Nephron progenitor cell (in vitro differentiated cells): ENCODE measurements around the gene PCDHGB6.

Experiments used
- DNase-seq: peaks from one replicate; pipeline ENCODE4 v3.0.0; 2021
- H3K27ac Mint-ChIP-seq: 2 replicates; pipeline ENCODE4 v1.8.0; 2021; ENCODE audit warnings: mild to moderate bottlenecking, moderate library complexity, mixed read lengths
- H3K27me3 Mint-ChIP-seq: 2 replicates; pipeline ENCODE4 v1.8.0; 2021; ENCODE audit warnings: mild to moderate bottlenecking, low read depth, mixed read lengths; ENCODE audit not compliant: poor library complexity
- H3K36me3 Mint-ChIP-seq: 2 replicates; pipeline ENCODE4 v1.8.0; 2021; ENCODE audit warnings: low read depth, mixed read lengths
- H3K4me1 Mint-ChIP-seq: 2 replicates; pipeline ENCODE4 v1.8.0; 2021; ENCODE audit warnings: mixed read lengths
- H3K4me3 Mint-ChIP-seq: 2 replicates; pipeline ENCODE4 v1.8.0; 2021; ENCODE audit warnings: mild to moderate bottlenecking, moderate library complexity, mixed read lengths
- H3K9me3 Mint-ChIP-seq: 2 replicates; pipeline ENCODE4 v1.8.0; 2021; ENCODE audit warnings: mild to moderate bottlenecking, moderate library complexity, mixed read lengths
- CTCF ChIP-seq: fragments of 200-600 bp; sonication (generic); IDR thresholded peaks from 2 replicates; pipeline ENCODE4 v1.5.0; 2021; ENCODE audit warnings: antibody characterized with exemption

Gene PCDHGB6

DNA sequence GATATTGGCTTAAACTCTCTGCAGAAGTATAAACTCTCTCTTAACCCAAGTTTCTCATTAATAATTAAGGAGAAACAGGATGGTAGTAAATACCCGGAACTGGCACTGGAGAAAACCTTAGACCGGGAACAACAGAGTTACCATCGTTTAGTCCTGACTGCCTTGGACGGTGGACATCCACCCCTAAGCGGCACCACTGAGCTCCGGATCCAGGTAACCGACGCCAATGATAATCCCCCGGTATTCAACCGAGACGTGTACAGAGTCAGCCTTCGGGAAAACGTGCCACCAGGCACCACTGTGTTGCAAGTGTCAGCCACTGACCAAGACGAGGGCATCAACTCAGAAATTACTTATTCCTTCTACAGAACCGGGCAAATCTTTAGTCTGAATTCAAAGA, 9.2 kb upstream of the PCDHGB6 start:
- no peak for TF ChIP-seq CTCF
- H3K4me1 Mint-ChIP-seq, result no peaks in the 10 kb centered on the region
- no peak for DNase-seq
- H3K36me3 Mint-ChIP-seq, result peaks cover 66% of the 10 kb centered on the region
- H3K4me3 Mint-ChIP-seq, result no peak overlapping the region
- H3K9me3 Mint-ChIP-seq, result peaks cover 88% of the 10 kb centered on the region
- peaks cover 5% of the 10 kb centered on the region for H3K27me3 Mint-ChIP-seq
- no peak overlapping the region for H3K27ac Mint-ChIP-seq

GRCh38 chr5:141399555-141400258, 8.1 kb upstream of the PCDHGB6 start:
- Mint-ChIP-seq H3K4me3 (peak overlapping the region; percentile 17), H3K36me3 (peaks cover 66% of the 10 kb centered on the region), H3K27me3 (peaks cover 5% of the 10 kb centered on the region), H3K4me1 (no peaks in the 10 kb centered on the region), H3K9me3 (peaks cover 87% of the 10 kb centered on the region), H3K27ac (no peak overlapping the region)
- no peak for DNase-seq
- no peak for TF ChIP-seq CTCF

- H3K4me1 Mint-ChIP-seq, result no peaks in the 10 kb centered on the region
- H3K9me3 Mint-ChIP-seq, result peaks cover 89% of the 10 kb centered on the region
- H3K27me3 Mint-ChIP-seq, result peaks cover 5% of the 10 kb centered on the region
- H3K36me3 Mint-ChIP-seq, result peaks cover 70% of the 10 kb centered on the region
- H3K4me3 Mint-ChIP-seq, result no peak within 1 kb of the TSS
- no peak for TF ChIP-seq CTCF
- H3K27ac Mint-ChIP-seq, result no peak within 1 kb of the TSS
- DNase-seq, result no peak
These were observed 5.1 kb upstream of the PCDHGB6 start, which contains the start of gene PCDHGA9 for GRCh38 chr5:141402553-141403243. PCDHGA9 (plus strand) TSS chr5:141402778; CDS start chr5:141402953, 175 bp downstream.

DNA sequence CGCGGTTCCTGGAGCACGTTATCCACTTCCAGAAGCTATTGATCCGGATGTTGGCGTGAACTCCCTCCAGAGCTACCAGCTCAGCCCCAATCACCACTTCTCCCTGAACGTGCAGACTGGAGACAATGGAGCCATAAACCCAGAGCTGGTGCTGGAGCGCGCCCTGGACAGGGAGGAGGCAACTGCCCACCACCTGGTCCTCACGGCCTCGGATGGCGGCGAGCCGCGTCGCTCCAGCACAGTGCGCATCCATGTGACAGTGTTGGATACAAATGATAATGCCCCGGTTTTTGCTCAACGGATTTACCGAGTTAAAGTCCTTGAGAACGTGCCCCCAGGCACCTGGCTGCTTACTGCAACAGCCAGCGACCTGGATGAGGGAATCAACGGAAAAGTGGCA, 4.4 kb upstream of the PCDHGB6 start:
- Mint-ChIP-seq H3K9me3 (peaks cover 92% of the 10 kb centered on the region), H3K4me1 (peaks cover 4% of the 10 kb centered on the region), H3K27me3 (peaks cover 5% of the 10 kb centered on the region), H3K27ac (no peak overlapping the region), H3K4me3 (no peak overlapping the region), H3K36me3 (peaks cover 77% of the 10 kb centered on the region)
- no peak for TF ChIP-seq CTCF
- DNase-seq, result no peak

DNA sequence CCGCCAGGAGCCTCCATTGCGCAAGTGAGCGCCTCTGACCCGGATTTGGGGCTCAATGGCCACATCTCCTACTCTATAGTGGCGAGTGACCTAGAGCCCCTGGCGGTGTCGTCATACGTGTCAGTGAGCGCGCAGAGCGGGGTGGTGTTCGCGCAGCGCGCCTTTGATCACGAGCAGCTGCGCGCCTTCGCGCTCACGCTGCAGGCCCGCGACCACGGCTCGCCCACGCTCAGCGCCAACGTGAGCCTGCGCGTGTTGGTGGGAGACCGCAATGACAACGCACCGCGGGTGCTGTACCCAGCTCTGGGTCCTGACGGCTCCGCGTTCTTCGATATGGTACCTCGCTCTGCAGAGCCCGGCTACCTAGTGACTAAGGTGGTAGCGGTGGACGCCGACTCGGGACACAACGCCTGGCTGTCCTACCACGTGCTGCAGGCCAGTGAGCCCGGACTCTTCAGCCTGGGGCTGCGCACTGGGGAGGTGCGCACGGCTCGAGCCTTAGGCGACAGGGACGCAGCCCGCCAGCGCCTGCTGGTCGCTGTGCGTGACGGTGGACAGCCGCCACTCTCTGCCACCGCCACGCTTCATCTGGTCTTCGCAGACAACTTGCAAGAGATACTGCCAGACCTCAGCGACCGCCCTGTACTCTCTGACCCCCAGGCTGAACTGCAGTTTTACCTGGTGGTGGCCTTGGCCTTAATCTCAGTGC, 1.9 kb downstream of the PCDHGB6 start:
- H3K4me3 Mint-ChIP-seq, result peak overlapping the region; percentile 79
- H3K9me3 Mint-ChIP-seq, result peaks cover 100% of the 10 kb centered on the region
- DNase-seq, result no peak
- peaks cover 23% of the 10 kb centered on the region for H3K4me1 Mint-ChIP-seq
- H3K27ac Mint-ChIP-seq, result no peak overlapping the region
- peaks cover 23% of the 10 kb centered on the region for H3K27me3 Mint-ChIP-seq
- peaks cover 95% of the 10 kb centered on the region for H3K36me3 Mint-ChIP-seq
- no peak for TF ChIP-seq CTCF
